NCI-H1105 treated with DMSO at 0.1 percent for 48 hours (cell line): ENCODE results near the gene BRICD5.

Source experiments
- DNase-seq: peaks from one replicate; lab custom pipeline; 2025; lab: John Stamatoyannopoulos, UW

The BRICD5 gene

GRCh38 chr16:2237493-2238149 lies 27.0 kb upstream of the BRICD5 start:
- DNase-seq, result peak; percentile 6

GRCh38 chr16:2237102-2237482 lies 26.4 kb upstream of the BRICD5 start:
- DNase-seq, result no peak

- no peak for DNase-seq
Observed at GRCh38 chr16:2236337-2237101, 25.9 kb upstream of the BRICD5 start, which contains the start of gene DNASE1L2. TSS of gene DNASE1L2 (plus strand) at chr16:2236444. CDS start at chr16:2236817, 373 bp downstream.

GRCh38 chr16:2235695-2236336 lies 25.2 kb upstream of the BRICD5 start:
- no peak for DNase-seq

- DNase-seq, result no peak
Observed at GRCh38 chr16:2235234-2235651, 24.6 kb upstream of the BRICD5 start.

- DNase-seq, result no peak
Observed at GRCh38 chr16:2234813-2235170, 24.1 kb upstream of the BRICD5 start.

- no peak for DNase-seq
Observed at GRCh38 chr16:2233872-2234812, 23.5 kb upstream of the BRICD5 start.

GRCh38 chr16:2233046-2233775 lies 22.5 kb upstream of the BRICD5 start:
- DNase-seq, result no peak

- DNase-seq, result no peak
Observed at GRCh38 chr16:2232094-2232990, 21.7 kb upstream of the BRICD5 start.

GRCh38 chr16:2231016-2231931 lies 20.6 kb upstream of the BRICD5 start:
- no peak for DNase-seq

- DNase-seq, result no peak
Observed at GRCh38 chr16:2230376-2230775, 19.7 kb upstream of the BRICD5 start.

- DNase-seq, result no peak
Observed at GRCh38 chr16:2229632-2230250, 19.1 kb upstream of the BRICD5 start.

GRCh38 chr16:2229091-2229490 lies 18.4 kb upstream of the BRICD5 start:
- no peak for DNase-seq

GRCh38 chr16:2228161-2228824 lies 17.6 kb upstream of the BRICD5 start:
- no peak for DNase-seq

- no peak for DNase-seq
Observed at GRCh38 chr16:2226918-2227317, 16.3 kb upstream of the BRICD5 start.

- no peak for DNase-seq
Observed at GRCh38 chr16:2226245-2226793, 15.7 kb upstream of the BRICD5 start.

- no peak for DNase-seq
Observed at GRCh38 chr16:2223942-2224486, 13.4 kb upstream of the BRICD5 start.
